HG03457 (cell line): ENCODE results near the gene TK1.

Source experiments
- ATAC-seq: cut with Tn5 transposase; IDR thresholded peaks from one replicate; pipeline ENCODE4 v1.9.1; 2021; ENCODE audit warnings: moderate number of reproducible peaks; ENCODE audit not compliant: unreplicated experiment

Gene TK1

GRCh38 chr17:78223061-78223460 lies 36.2 kb upstream of the TK1 start:
- no peak for ATAC-seq

GRCh38 chr17:78219396-78220150 lies 32.7 kb upstream of the TK1 start:
- no peak for ATAC-seq

- no peak for ATAC-seq
Observed at GRCh38 chr17:78214706-78215061, 27.8 kb upstream of the TK1 start.

- no peak for ATAC-seq
Observed at GRCh38 chr17:78214016-78214705, 27.3 kb upstream of the TK1 start, which contains the start of gene BIRC5. TSS of gene BIRC5 (plus strand) at chr17:78214253. CDS start at chr17:78214317, 64 bp downstream.

GRCh38 chr17:78211032-78211431 lies 24.2 kb upstream of the TK1 start:
- no peak for ATAC-seq

- ATAC-seq: no peak
Observed at GRCh38 chr17:78210111-78210510, 23.3 kb upstream of the TK1 start.

- no peak for ATAC-seq
Observed at GRCh38 chr17:78208486-78208885, 21.6 kb upstream of the TK1 start.

GRCh38 chr17:78206298-78206697 lies 19.4 kb upstream of the TK1 start:
- no peak for ATAC-seq

GRCh38 chr17:78205124-78205775 lies 18.4 kb upstream of the TK1 start:
- ATAC-seq: no peak

- no peak for ATAC-seq
Observed at GRCh38 chr17:78204387-78205123, 17.7 kb upstream of the TK1 start.

GRCh38 chr17:78202666-78203065 lies 15.8 kb upstream of the TK1 start:
- no peak for ATAC-seq

GRCh38 chr17:78200451-78200850 lies 13.6 kb upstream of the TK1 start:
- no peak for ATAC-seq

- no peak for ATAC-seq
Observed at GRCh38 chr17:78197147-78197832, 10.4 kb upstream of the TK1 start.

- ATAC-seq: no peak
Observed at GRCh38 chr17:78196716-78197115, 9.9 kb upstream of the TK1 start.

GRCh38 chr17:78185981-78186691 lies 716 bp downstream of the TK1 start:
- ATAC-seq: no peak

- no peak for ATAC-seq
Observed at GRCh38 chr17:78184868-78185267, 2.0 kb downstream of the TK1 start.

- no peak for ATAC-seq
Observed at GRCh38 chr17:78184351-78184750, 2.5 kb downstream of the TK1 start.

- ATAC-seq: no peak
Observed at GRCh38 chr17:78183916-78184315, 2.9 kb downstream of the TK1 start.

- no peak for ATAC-seq
Observed at GRCh38 chr17:78182504-78182903, 4.3 kb downstream of the TK1 start.

- ATAC-seq: no peak
Observed at GRCh38 chr17:78180508-78180907, 6.3 kb downstream of the TK1 start.
